Measurements from ENCODE around the gene SUN1. TPM values are rescaled to one million over a fixed set of nuclear protein-coding genes. Genes with fewer than 3 reads are reported as not detected.
"Not testable (repeated sequence)": the region's sequence is repeated elsewhere in the genome, so short reads cannot be mapped to it uniquely, and the experiment has no call there.

Gene SUN1, protein sequence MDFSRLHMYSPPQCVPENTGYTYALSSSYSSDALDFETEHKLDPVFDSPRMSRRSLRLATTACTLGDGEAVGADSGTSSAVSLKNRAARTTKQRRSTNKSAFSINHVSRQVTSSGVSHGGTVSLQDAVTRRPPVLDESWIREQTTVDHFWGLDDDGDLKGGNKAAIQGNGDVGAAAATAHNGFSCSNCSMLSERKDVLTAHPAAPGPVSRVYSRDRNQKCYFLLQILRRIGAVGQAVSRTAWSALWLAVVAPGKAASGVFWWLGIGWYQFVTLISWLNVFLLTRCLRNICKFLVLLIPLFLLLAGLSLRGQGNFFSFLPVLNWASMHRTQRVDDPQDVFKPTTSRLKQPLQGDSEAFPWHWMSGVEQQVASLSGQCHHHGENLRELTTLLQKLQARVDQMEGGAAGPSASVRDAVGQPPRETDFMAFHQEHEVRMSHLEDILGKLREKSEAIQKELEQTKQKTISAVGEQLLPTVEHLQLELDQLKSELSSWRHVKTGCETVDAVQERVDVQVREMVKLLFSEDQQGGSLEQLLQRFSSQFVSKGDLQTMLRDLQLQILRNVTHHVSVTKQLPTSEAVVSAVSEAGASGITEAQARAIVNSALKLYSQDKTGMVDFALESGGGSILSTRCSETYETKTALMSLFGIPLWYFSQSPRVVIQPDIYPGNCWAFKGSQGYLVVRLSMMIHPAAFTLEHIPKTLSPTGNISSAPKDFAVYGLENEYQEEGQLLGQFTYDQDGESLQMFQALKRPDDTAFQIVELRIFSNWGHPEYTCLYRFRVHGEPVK
- 81.8 and 130 TPM in 2 replicates for total RNA-seq (2014; rRNA removed; shearing (Covaris generic))
- polyA plus RNA-seq (2015; cell fraction: cytosol; rRNA removed): 112 and 125 TPM in 2 replicates
- polyA plus RNA-seq (2015; cell fraction: nucleus; rRNA removed): 422 and 443 TPM in 2 replicates

GRCh38 chr7:832167-832967 lies at the start of gene SUN1:
SUN1 (plus strand) TSS chr7:832476; CDS start chr7:832525, 49 bp downstream.
- peak; percentile 87 for DNase-seq (ENCODE audit: low read depth)

DNA sequence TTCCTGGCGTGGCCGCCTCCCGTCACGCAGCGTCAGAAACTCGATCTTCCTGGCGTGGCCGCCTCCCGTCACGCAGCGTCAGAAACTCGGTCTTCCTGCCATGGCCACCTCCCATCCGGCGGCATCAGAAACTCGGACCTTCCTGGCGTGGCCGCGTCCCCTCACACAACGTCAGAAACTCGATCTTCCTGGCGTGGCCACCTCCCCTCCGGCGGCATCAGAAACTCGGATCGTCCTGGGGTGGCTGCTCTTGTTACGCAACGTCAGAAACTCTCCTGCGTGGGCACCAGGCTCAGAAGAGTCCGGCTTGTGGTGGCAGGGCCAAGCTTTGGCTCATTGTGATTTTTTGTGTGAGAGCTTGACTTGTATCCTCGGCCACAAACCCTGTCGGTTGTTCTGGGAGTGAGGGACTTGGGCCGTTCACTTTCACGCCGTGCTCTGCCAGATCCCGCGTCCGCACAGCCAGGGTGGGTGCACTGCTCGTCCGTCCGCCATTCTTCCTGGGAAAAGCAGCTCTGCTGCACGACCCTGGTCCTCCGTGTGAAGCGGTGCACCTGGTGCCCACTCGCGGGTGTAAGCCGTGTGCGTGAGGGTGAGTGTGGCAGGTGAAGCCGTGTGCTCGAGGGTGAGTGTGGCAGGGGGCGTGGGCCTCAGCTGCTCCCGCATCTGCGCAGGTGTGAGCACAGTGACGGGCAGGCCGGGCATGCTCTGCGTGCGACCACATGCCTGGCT lies 49.4 kb upstream of the SUN1 start:
- no peak for DNase-seq (ENCODE audit: low read depth)

DNA sequence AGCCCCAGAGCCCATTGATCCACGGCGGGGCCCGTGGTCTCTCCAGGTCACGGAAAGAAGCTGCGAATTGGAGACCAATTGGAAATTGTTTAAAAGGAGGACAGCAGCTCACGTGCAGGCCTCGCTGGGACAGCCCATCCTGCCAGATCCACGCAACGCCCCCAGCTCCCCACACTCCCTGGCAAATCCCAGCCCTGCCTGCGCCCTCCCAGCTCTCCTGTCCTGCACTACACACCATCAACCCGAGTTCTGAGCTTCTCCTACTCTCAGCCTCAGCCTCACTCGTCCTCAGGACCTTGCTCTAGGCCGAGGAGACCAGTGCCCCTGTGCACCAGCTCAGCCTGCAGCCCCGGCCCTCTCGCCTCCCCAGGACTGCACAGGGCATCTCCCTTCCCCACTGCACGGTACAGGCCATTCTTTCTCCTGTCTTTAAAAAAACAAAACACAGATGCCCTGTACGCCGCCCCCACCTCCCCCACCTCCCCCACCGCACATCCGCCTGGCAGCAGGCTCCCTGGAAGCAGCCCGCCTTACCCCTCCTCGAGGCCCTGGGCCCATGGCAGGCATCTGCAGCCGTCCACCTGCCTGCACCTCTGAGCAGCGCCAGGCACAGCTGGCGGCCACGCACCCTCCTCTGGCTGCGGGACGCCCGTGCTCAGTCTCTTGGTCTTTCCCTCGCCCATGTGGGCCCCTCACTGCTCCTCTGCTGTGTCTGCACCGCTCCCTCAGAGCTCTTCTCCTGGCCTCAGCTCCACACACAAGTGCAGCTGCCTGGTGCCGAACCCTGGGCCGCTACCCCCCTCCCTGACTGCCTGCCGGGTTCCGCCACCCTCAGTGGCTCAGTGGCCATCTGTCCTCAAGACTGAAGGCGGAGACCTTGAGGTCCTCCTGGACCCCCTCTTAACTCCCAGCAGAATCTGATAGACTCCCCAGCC lies 48.5 kb upstream of the SUN1 start:
- DNase-seq (ENCODE audit: low read depth): no peak

- DNase-seq (ENCODE audit: low read depth): no peak
Measured at GRCh38 chr7:784971-785370, 47.3 kb upstream of the SUN1 start.

DNA sequence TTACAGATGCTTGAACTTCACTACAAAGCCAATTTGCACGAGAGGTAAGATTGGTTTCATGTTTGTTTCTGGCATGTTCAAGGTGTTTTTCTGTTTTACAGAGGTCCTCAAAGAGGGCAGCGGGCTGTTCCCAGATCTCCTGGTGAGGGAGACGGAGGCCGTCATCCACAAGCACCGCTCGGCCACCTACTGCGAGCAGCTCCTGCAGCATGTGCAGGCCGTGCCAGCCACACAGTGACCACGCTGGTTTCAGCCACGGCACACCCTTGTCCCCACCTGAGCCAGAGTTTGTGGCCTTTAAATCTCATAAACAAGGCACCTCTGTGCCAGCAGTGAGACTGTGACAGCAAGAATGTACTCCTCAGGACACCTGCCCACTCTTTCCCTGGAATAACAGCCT lies 46.9 kb upstream of the SUN1 start:
- DNase-seq (ENCODE audit: low read depth): no peak

DNA sequence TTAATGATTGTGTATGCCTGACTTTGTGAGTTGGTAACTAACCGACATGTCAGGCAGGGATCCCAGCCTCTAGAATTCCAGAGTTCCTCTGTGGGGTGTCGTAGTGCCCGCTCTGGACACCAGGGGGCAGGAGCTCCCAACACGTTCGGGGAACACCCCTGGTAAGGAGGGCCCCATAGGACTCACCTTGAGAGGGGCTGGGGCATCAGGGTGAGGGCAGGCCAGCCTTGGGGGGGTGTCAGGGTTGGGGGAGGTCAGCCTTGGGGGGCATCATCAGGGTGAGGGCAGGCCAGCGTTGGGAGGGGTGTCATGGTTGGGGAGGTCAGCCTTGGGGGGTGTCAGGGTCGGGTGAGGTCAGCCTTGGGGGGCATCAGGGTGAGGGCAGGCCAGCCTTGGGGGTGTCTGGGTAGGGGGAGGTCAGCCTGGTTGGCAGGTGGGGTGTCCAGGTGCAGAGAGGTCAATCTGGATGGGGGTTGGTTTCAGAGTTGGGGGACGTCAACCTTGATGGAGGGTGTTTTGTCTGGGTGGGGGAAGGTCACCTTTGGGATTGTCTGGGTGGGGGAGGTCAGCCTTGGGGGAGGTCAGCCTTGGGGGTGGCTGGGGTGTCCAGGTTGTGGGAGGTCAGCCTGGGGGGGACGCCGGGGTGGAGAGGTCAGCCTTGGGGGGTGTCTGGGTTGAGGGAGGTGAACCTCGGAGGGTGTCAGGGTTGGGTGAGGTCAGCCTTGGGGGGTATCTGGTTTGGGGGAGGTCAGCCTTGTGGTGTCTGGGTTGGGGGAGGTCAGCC lies 45.6 kb upstream of the SUN1 start:
- peak; percentile 14 for DNase-seq (ENCODE audit: low read depth)

DNA sequence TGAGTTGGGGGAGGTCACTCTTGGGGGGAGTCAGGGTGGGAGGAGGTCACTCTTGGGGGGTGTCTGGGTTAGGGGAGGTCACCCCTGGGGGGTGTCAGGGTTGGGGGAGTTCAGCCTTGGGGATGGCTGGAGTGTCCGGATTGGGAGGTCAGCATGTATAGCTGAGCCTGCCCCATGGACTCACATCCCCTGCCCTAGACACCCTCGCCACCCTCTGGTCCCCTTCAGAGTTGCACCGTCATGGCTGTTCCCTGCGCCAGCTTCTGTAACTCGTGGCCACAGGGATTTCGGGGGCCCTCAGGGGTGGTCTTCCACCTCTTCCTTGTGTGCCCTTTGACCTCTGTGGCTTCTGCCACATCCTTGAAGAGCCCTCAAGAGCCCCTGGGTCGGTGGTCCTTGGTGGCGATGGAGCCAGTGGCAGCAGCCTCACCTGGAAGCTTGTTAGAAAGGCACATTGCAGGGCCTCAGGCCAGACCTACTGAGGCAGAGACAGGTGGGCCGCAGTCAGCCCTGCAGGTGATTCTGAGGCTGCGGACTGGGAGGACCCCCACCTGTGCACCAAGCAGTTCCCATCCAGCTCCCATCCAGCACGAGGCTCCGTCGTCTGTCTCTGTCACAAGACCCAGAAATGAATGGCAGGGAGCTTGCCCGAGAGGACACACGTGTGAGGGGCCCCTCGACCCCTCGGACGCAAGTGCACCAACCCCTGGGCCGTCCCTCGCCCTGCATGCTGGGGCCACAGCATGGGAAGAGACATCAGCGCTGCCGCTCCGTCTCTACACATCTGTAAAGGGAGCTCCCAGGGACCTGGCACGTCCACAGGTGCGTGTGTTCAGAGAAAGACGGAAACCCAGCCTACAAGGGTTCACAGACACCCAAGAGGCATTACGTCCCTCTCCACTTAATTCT lies 44.7 kb upstream of the SUN1 start:
- no peak for DNase-seq (ENCODE audit: low read depth)

DNA sequence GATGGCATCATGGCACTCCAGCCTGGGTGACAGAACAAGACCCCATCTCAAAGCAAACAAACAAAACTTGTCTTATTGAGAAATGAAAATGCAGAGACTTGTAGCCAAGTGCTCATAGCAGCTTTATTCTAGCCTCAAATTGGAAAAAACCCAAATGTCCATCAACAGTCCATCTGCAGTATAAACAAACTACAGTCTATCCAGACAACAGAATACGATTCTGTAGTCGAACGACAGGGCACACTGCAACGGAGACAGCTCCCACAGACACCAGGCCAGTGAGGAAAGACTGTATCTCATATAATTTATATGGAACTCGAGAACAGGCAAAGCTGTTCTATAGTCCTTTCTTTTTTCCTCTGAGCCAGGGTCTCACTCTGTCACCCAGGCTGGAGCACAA lies 40.8 kb upstream of the SUN1 start:
- no peak for DNase-seq (ENCODE audit: low read depth)

DNA sequence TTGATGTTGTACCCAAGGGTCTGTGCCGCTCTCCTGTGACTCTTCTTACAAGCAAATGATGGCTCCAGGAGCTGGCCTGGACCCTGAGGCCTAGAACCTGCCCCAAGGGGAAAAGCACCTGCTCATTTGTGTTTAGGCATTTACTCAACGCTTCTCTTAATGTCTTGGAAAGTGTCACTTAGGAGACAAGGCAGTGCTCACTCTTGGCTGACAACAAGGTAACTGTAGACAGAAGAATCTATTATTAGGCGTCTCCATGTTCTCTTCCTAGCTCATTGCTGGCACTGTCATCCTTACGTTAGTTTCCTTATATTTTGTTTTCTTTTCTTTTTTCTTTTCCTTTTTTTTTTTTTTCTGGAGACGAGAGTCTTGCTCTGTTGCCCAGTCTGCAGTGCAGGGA lies 38.1 kb upstream of the SUN1 start:
- DNase-seq (ENCODE audit: low read depth): no peak

DNA sequence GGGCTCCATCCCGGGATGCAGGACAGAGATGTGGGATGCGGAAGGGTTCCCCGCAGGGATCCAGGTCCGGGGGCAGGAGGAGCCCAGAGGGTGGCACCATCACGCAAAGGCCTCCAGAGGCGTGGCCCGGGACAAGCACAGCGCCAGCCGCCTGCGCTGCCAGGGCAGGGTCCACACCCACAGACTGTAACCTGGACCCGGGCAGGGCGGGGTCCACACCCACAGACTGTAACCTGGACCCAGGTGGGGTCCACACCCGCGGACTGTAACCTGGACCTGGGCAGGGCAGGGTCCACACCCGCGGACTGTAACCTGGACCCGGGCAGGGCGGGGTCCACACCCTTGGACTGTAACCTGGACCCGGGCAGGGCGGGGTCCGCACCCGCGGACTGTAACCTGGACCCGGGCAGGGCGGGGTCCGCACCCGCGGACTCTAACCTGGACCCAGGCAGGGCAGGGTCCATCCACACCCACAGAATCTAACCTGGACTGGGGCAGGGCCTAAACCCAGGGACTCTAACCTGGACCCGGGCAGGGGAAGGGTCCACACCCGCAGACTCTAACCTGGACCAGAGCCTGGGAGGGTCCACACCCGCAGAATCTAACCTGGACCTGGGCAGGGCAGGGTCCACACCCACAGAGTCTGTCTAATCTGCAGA lies 37.5 kb upstream of the SUN1 start:
- no peak for DNase-seq (ENCODE audit: low read depth)

GRCh38 chr7:796434-797169 lies 35.7 kb upstream of the SUN1 start:
- DNase-seq (ENCODE audit: low read depth): not testable (repeated sequence)

GRCh38 chr7:798921-799470 lies 33.3 kb upstream of the SUN1 start:
- DNase-seq (ENCODE audit: low read depth): no peak

GRCh38 chr7:800692-801091 lies 31.6 kb upstream of the SUN1 start:
- DNase-seq (ENCODE audit: low read depth): no peak

GRCh38 chr7:801351-801750 lies 30.9 kb upstream of the SUN1 start:
- not testable (repeated sequence) for DNase-seq (ENCODE audit: low read depth)

DNA sequence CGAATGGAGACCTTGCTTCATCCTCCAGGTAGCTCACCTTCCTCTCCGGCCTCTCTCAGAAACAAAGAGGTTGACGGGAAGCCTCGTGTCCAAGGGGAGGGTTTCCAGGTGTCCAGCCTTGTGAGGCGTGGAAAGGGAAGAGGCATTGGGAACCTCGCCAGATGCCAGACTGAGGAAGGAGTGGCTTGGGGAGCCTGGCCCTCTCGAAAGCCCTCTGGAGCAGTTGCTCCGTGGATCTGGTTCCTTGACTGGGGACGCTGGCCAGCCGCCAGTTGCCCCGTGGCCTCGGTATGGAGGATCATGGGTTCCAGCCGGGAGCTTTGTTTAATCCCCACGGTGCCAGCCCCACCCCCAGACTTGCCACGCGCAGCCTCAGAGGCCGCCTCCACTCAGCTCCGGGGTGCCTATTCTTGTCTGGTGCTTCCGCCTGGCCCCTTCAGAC lies 30.3 kb upstream of the SUN1 start:
- DNase-seq (ENCODE audit: low read depth): no peak
